Stimulated activated naive CD8-positive, alpha-beta T cell treated with anti-CD3 and anti-CD28 coated beads, Interleukin-15, Interleukin-2, amounts not matched to agents 100 ng/mL and 50 ng/mL, for 24 hours (primary cell): ENCODE measurements around the gene OR56A5.

Source experiments
- H3K27ac Mint-ChIP-seq: one replicate; pipeline ENCODE4 v1.8.0; 2021; ENCODE audit warnings: mild to moderate bottlenecking, mixed read lengths
- H3K27me3 Mint-ChIP-seq: one replicate; pipeline ENCODE4 v1.8.0; 2021; ENCODE audit warnings: mixed read lengths
- H3K36me3 Mint-ChIP-seq: one replicate; pipeline ENCODE4 v1.8.0; 2021; ENCODE audit warnings: low read depth, mixed read lengths
- H3K4me1 Mint-ChIP-seq: one replicate; pipeline ENCODE4 v1.8.0; 2021; ENCODE audit warnings: low read depth, mixed read lengths
- H3K4me3 Mint-ChIP-seq: one replicate; pipeline ENCODE4 v1.8.0; 2021; ENCODE audit warnings: mild to moderate bottlenecking, mixed read lengths
- H3K9me3 Mint-ChIP-seq: one replicate; pipeline ENCODE4 v1.8.0; 2021; ENCODE audit warnings: mixed read lengths

OR56A5 gene

GRCh38 chr11:5968394-5968793 lies at the start of gene OR56A5:
TSS of gene OR56A5 (minus strand) at chr11:5968494. CDS start at chr11:5968494, 0 bp downstream.
- H3K27ac Mint-ChIP-seq, result no peak within 1 kb of the TSS
- peaks cover 26% of the 10 kb centered on the region for H3K27me3 Mint-ChIP-seq
- H3K9me3 Mint-ChIP-seq, result peaks cover 10% of the 10 kb centered on the region
- no peak within 1 kb of the TSS for H3K4me3 Mint-ChIP-seq
- H3K36me3 Mint-ChIP-seq, result no peaks in the 10 kb centered on the region
- H3K4me1 Mint-ChIP-seq, result no peaks in the 10 kb centered on the region

GRCh38 chr11:6013042-6013441 lies 44.7 kb upstream of the OR56A5 start:
- Mint-ChIP-seq H3K27ac (no peak overlapping the region), H3K27me3 (peaks cover 24% of the 10 kb centered on the region), H3K4me3 (no peak overlapping the region), H3K4me1 (no peaks in the 10 kb centered on the region), H3K36me3 (no peaks in the 10 kb centered on the region), H3K9me3 (peaks cover 4% of the 10 kb centered on the region)

- no peak overlapping the region for H3K4me3 Mint-ChIP-seq
- peaks cover 21% of the 10 kb centered on the region for H3K27me3 Mint-ChIP-seq
- H3K9me3 Mint-ChIP-seq, result peaks cover 4% of the 10 kb centered on the region
- H3K36me3 Mint-ChIP-seq, result no peaks in the 10 kb centered on the region
- no peak overlapping the region for H3K27ac Mint-ChIP-seq
- H3K4me1 Mint-ChIP-seq, result no peaks in the 10 kb centered on the region
Measured at GRCh38 chr11:6012035-6012668, 43.9 kb upstream of the OR56A5 start.

- no peaks in the 10 kb centered on the region for H3K36me3 Mint-ChIP-seq
- H3K9me3 Mint-ChIP-seq, result no peaks in the 10 kb centered on the region
- no peaks in the 10 kb centered on the region for H3K4me1 Mint-ChIP-seq
- H3K27me3 Mint-ChIP-seq, result peaks cover 35% of the 10 kb centered on the region
- H3K27ac Mint-ChIP-seq, result no peak within 1 kb of the TSS
- H3K4me3 Mint-ChIP-seq, result no peak within 1 kb of the TSS
Measured at GRCh38 chr11:6006846-6007245, 38.6 kb upstream of the OR56A5 start, which contains the start of gene OR56A4. TSS of gene OR56A4 (minus strand) at chr11:6006946. CDS start at chr11:6002992, 3,954 bp downstream.

- Mint-ChIP-seq H3K27me3 (peaks cover 34% of the 10 kb centered on the region), H3K4me3 (no peak overlapping the region), H3K4me1 (no peaks in the 10 kb centered on the region), H3K36me3 (no peaks in the 10 kb centered on the region), H3K9me3 (no peaks in the 10 kb centered on the region), H3K27ac (no peak overlapping the region)
Measured at GRCh38 chr11:6006395-6006794, 38.1 kb upstream of the OR56A5 start.

- peaks cover 25% of the 10 kb centered on the region for H3K27me3 Mint-ChIP-seq
- no peak overlapping the region for H3K4me3 Mint-ChIP-seq
- H3K9me3 Mint-ChIP-seq, result no peaks in the 10 kb centered on the region
- H3K36me3 Mint-ChIP-seq, result no peaks in the 10 kb centered on the region
- H3K27ac Mint-ChIP-seq, result no peak overlapping the region
- H3K4me1 Mint-ChIP-seq, result no peaks in the 10 kb centered on the region
Measured at GRCh38 chr11:6002202-6002699, 34.0 kb upstream of the OR56A5 start.

GRCh38 chr11:5994791-5995190 lies 26.5 kb upstream of the OR56A5 start:
- H3K4me3 Mint-ChIP-seq, result no peak overlapping the region
- H3K36me3 Mint-ChIP-seq, result no peaks in the 10 kb centered on the region
- H3K4me1 Mint-ChIP-seq, result no peaks in the 10 kb centered on the region
- H3K9me3 Mint-ChIP-seq, result no peaks in the 10 kb centered on the region
- H3K27me3 Mint-ChIP-seq, result peaks cover 6% of the 10 kb centered on the region
- H3K27ac Mint-ChIP-seq, result no peak overlapping the region

- no peaks in the 10 kb centered on the region for H3K4me1 Mint-ChIP-seq
- peaks cover 11% of the 10 kb centered on the region for H3K27me3 Mint-ChIP-seq
- no peak overlapping the region for H3K27ac Mint-ChIP-seq
- H3K9me3 Mint-ChIP-seq, result no peaks in the 10 kb centered on the region
- no peak overlapping the region for H3K4me3 Mint-ChIP-seq
- no peaks in the 10 kb centered on the region for H3K36me3 Mint-ChIP-seq
Measured at GRCh38 chr11:5992604-5993251, 24.4 kb upstream of the OR56A5 start.

GRCh38 chr11:5992150-5992549 lies 23.9 kb upstream of the OR56A5 start:
- no peak overlapping the region for H3K4me3 Mint-ChIP-seq
- H3K9me3 Mint-ChIP-seq, result no peaks in the 10 kb centered on the region
- H3K36me3 Mint-ChIP-seq, result no peaks in the 10 kb centered on the region
- no peak overlapping the region for H3K27ac Mint-ChIP-seq
- H3K4me1 Mint-ChIP-seq, result no peaks in the 10 kb centered on the region
- H3K27me3 Mint-ChIP-seq, result peaks cover 15% of the 10 kb centered on the region

- Mint-ChIP-seq H3K27ac (no peak overlapping the region), H3K36me3 (no peaks in the 10 kb centered on the region), H3K27me3 (peaks cover 23% of the 10 kb centered on the region), H3K4me1 (no peaks in the 10 kb centered on the region), H3K9me3 (no peaks in the 10 kb centered on the region), H3K4me3 (no peak overlapping the region)
Measured at GRCh38 chr11:5989203-5989602, 20.9 kb upstream of the OR56A5 start.

GRCh38 chr11:5986885-5987284 lies 18.6 kb upstream of the OR56A5 start, which contains the start of gene OR52L1:
TSS of gene OR52L1 (minus strand) at chr11:5986985. CDS start at chr11:5986930, 55 bp downstream.
- Mint-ChIP-seq H3K4me1 (no peaks in the 10 kb centered on the region), H3K27ac (no peak within 1 kb of the TSS), H3K9me3 (no peaks in the 10 kb centered on the region), H3K36me3 (no peaks in the 10 kb centered on the region), H3K27me3 (peaks cover 38% of the 10 kb centered on the region), H3K4me3 (no peak within 1 kb of the TSS)

GRCh38 chr11:5983443-5983842 lies 15.1 kb upstream of the OR56A5 start:
- no peak overlapping the region for H3K27ac Mint-ChIP-seq
- H3K4me3 Mint-ChIP-seq, result no peak overlapping the region
- no peaks in the 10 kb centered on the region for H3K4me1 Mint-ChIP-seq
- H3K27me3 Mint-ChIP-seq, result peaks cover 35% of the 10 kb centered on the region
- H3K36me3 Mint-ChIP-seq, result no peaks in the 10 kb centered on the region
- peaks cover 15% of the 10 kb centered on the region for H3K9me3 Mint-ChIP-seq

- Mint-ChIP-seq H3K9me3 (no peaks in the 10 kb centered on the region), H3K27ac (no peak overlapping the region), H3K36me3 (no peaks in the 10 kb centered on the region), H3K4me3 (no peak overlapping the region), H3K4me1 (no peaks in the 10 kb centered on the region), H3K27me3 (peaks cover 9% of the 10 kb centered on the region)
Measured at GRCh38 chr11:5973530-5973929, 5.2 kb upstream of the OR56A5 start.

GRCh38 chr11:5967708-5968107 lies 586 bp downstream of the OR56A5 start:
- peaks cover 26% of the 10 kb centered on the region for H3K27me3 Mint-ChIP-seq
- no peak overlapping the region for H3K4me3 Mint-ChIP-seq

GRCh38 chr11:5966958-5967357 lies 1.3 kb downstream of the OR56A5 start:
- H3K4me3 Mint-ChIP-seq, result no peak overlapping the region

More at GRCh38 chr11:5967708-5968107, 586 bp downstream of the OR56A5 start:
- Mint-ChIP-seq H3K27ac (no peak overlapping the region), H3K9me3 (peaks cover 15% of the 10 kb centered on the region), H3K4me1 (no peaks in the 10 kb centered on the region), H3K36me3 (no peaks in the 10 kb centered on the region)

More at GRCh38 chr11:5966958-5967357, 1.3 kb downstream of the OR56A5 start:
- Mint-ChIP-seq H3K9me3 (peaks cover 15% of the 10 kb centered on the region), H3K27ac (no peak overlapping the region), H3K27me3 (peaks cover 26% of the 10 kb centered on the region), H3K4me1 (no peaks in the 10 kb centered on the region), H3K36me3 (no peaks in the 10 kb centered on the region)
